ENCODE data around the gene TNRC18. TPM values are rescaled to one million over a fixed set of nuclear protein-coding genes. Genes with fewer than 3 reads are reported as not detected.
A peak's percentile ranks its signal among the peaks of the same experiment; 100 is the strongest.

The TNRC18 gene
- total and polyA plus RNA-seq, 9 donors: 48.6 to 153 (median 91.8) TPM

DNA sequence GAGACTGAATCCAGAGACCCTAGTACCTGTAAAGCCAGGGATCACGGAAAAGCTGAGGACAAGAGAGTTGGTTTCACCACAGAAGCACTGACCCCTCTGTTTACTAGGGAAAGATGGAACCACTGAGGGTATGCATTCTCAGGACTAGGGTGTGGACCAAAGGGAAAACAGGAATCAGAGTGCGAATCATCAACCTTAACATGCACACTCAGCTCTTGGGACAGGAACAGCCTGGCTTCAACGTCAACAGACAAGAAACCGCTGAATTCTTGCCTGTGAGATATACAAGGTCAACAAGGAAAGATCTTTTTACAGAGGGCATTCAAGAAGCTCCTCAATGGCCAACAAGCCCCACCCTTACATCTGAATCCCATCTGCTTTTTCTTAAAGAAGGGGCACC lies 14.9 kb downstream of the TNRC18 start:
- TF ChIP-seq POLR2A (IDR thresholded peaks at IDR 0.05): no peak
- TF ChIP-seq, protein P1, sequence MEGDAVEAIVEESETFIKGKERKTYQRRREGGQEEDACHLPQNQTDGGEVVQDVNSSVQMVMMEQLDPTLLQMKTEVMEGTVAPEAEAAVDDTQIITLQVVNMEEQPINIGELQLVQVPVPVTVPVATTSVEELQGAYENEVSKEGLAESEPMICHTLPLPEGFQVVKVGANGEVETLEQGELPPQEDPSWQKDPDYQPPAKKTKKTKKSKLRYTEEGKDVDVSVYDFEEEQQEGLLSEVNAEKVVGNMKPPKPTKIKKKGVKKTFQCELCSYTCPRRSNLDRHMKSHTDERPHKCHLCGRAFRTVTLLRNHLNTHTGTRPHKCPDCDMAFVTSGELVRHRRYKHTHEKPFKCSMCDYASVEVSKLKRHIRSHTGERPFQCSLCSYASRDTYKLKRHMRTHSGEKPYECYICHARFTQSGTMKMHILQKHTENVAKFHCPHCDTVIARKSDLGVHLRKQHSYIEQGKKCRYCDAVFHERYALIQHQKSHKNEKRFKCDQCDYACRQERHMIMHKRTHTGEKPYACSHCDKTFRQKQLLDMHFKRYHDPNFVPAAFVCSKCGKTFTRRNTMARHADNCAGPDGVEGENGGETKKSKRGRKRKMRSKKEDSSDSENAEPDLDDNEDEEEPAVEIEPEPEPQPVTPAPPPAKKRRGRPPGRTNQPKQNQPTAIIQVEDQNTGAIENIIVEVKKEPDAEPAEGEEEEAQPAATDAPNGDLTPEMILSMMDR (IDR thresholded peaks at IDR 0.05): no peak
- TF ChIP-seq EP300 (IDR thresholded peaks at IDR 0.05): no peak
- no peak for DNase-seq
- Histone ChIP-seq H3K27me3 (no peaks in the 10 kb centered on the region), H3K4me1 (ENCODE audit: insufficient read depth) (peaks cover 17% of the 10 kb centered on the region), H3K4me3 (no peak overlapping the region), H3K9me3 (no peaks in the 10 kb centered on the region), H3K27ac (no peak overlapping the region), H3K36me3 (no peaks in the 10 kb centered on the region)
- intact Hi-C loops (cut with DNase I): no loop called here
- 80 to 87% (median 85%) methylated on average over 4 of the region's 4 CpGs for WGBS, 3 donors

DNA sequence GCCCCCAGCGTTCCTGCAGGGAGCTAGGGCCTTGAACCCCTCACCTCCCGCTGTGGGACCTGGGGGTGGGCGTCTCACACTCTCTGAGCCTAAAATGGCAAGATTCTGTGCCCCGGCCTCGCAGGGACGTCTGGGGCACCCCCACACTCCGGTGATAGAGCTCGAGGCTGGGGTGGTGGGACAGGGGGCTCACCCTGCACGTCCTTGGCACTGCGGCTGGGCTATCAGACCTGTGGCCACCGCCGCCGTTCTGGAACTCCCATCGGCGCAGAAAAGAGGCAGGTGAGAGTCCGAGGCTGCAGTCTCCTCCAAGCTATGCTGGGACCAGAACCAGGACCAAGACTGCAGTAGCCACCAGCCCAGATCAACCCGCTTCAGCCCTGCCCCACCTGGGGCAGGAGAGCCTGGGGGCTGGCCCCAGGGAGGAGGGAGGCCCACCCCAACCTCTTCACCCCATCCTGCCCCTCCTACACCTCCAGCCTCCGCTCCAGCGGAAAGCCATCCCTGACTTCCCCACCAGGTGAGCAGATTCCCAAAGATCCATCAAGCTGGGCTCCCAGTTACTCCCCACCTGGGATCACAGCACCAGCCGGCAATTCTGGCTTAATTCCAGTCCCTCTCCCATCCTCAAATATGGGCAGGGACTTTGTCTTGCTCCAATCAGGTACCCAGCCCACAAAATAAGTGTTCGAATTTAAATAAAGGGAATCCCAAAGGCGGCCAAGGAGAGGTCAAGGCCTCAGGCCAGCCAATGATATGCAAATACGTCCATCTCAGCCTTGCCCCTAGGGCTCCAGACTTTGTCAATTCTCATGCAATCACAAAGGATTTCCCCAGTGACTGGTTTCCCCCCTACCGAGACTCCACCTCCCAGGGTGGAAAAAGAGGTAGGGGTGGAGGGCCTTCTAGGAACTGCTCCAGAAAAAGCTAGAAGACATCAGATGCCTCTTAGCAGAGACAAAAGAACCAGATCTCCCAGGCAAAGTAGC lies 16.4 kb downstream of the TNRC18 start:
- Histone ChIP-seq H3K27ac (peak overlapping the region; percentile 26 to 30), H3K9me3 (no peaks in the 10 kb centered on the region), H3K27me3 (no peaks in the 10 kb centered on the region), H3K4me3 (no peak overlapping the region), H3K36me3 (no peaks in the 10 kb centered on the region), H3K4me1 (ENCODE audit: insufficient read depth) (peaks cover 11% of the 10 kb centered on the region)
- DNase-seq: peak in 1 of 5 donors; percentile 45
- intact Hi-C loops (cut with DNase I): no loop called here
- TF ChIP-seq EP300 (IDR thresholded peaks at IDR 0.05): no peak
- TF ChIP-seq, protein P1 (IDR thresholded peaks at IDR 0.05): no peak
- no peak for TF ChIP-seq POLR2A (IDR thresholded peaks at IDR 0.05)
- 18 to 29% (median 26%) methylated on average over 24 of the region's 24 CpGs for WGBS, 3 donors

- no peaks in the 10 kb centered on the region for H3K36me3 ChIP-seq
- TF ChIP-seq, protein P1 (IDR thresholded peaks at IDR 0.05): no peak
- TF ChIP-seq POLR2A (IDR thresholded peaks at IDR 0.05) (no peak), EP300 (IDR thresholded peaks at IDR 0.05) (no peak)
- H3K4me1 ChIP-seq (ENCODE audit: insufficient read depth): peaks cover 11% of the 10 kb centered on the region
- no peak for DNase-seq
- no peaks in the 10 kb centered on the region for H3K27me3 ChIP-seq
- H3K9me3 ChIP-seq: no peaks in the 10 kb centered on the region
- H3K27ac ChIP-seq: peak overlapping the region in 1 of 2 donors; percentile 32
- WGBS, 3 donors: 20 to 40% (median 31%) methylated on average over 8 of the region's 8 CpGs
- intact Hi-C loops (cut with DNase I): no loop called here
- no peak overlapping the region for H3K4me3 ChIP-seq
These were observed 19.2 kb downstream of the TNRC18 start for GRCh38 chr7:5404421-5404826.

GRCh38 chr7:5403442-5403841 lies 20.2 kb downstream of the TNRC18 start:
- 83 to 92% (median 90%) methylated on average over 6 of the region's 6 CpGs for WGBS, 3 donors
- intact Hi-C loops (cut with DNase I): no loop called here
- H3K36me3 ChIP-seq: no peaks in the 10 kb centered on the region
- peaks cover 11% of the 10 kb centered on the region for H3K4me1 ChIP-seq (ENCODE audit: insufficient read depth)
- no peaks in the 10 kb centered on the region for H3K27me3 ChIP-seq
- TF ChIP-seq, protein P1 (IDR thresholded peaks at IDR 0.05): no peak
- TF ChIP-seq EP300 (IDR thresholded peaks at IDR 0.05): no peak
- TF ChIP-seq POLR2A (IDR thresholded peaks at IDR 0.05): no peak
- H3K27ac ChIP-seq: no peak overlapping the region
- H3K4me3 ChIP-seq: no peak overlapping the region
- DNase-seq: no peak
- no peaks in the 10 kb centered on the region for H3K9me3 ChIP-seq
